Urothelium cell line (cell line): ENCODE results near the gene SEMA4A.
"Not testable (repeated sequence)": the region's sequence is repeated elsewhere in the genome, so short reads cannot be mapped to it uniquely, and the experiment has no call there.

Source experiments
- DNase-seq: peaks from one replicate; pipeline ENCODE4 v3.0.0; 2011; ENCODE audit warnings: low spot score, mixed read lengths
- FAIRE-seq: peaks from 2 replicates; lab custom pipeline; 2011; peaks lifted over from hg19 to GRCh38; lab: Jason Lieb, UNC

The SEMA4A gene

DNA sequence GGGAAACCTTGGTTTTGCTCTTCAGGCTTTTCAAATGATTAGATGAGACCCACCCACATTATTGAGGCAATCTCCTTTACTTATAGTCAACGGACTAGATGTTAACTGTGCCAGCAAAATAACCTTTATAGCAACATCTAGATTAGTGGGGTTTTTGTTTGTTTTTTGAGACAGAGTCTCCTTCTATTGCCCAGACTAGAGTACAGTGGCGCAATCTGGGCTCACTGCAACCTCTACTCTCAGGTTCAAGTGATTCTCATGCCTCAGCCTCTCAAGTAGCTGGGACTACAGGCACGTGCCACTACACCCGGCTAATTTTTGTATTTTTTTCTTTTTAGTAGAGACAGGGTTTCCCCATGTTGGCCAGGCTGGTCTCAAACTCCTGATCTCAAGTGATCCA lies 36.9 kb downstream of the SEMA4A start:
- not testable (repeated sequence) for FAIRE-seq, DNase-seq

DNA sequence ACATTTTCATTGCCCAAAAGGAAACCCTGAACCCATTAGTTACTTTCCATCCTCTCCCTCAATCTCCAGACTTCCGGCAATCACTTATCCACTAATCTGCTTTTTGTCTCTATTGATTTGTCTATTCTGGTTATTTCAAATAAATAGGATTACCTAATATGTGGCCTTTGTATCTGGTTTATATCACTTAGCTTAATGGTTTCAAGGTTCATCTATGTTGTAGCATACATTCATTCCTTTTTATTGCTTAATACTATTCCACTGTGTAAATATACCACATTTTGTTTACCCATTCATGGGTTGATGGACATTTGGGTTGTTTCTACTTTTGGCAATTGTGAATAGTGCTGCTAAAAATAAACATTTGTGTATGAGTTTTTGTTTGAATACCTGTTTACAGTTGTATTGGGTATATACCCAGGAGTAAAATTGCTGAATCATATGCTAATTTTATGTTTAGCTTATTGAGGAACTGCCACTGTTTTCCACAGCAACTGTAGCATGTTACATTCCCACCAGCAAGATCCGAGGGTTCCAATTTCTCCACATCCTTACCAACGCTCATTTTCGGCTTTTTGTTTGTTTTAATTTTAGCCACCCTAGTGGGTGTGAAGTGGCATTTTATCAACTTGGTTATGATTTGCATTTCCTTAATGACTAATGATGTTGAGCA lies 38.0 kb downstream of the SEMA4A start:
- FAIRE-seq, result no peak
- DNase-seq, result no peak

DNA sequence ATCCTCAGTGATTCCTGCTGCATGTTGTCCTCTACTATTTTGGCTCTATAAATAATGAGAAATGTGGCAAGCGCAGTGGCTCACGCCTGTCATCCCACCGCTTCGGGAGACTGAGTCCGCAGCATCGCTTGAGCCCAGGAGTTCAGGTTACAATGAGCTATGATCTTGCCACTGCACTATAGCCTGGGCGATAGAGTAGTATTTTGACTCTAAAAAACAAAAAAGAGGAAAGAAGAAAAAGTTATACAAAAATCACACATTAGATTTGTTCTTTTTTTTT lies 39.8 kb downstream of the SEMA4A start:
- FAIRE-seq (no peak), DNase-seq (no peak)

DNA sequence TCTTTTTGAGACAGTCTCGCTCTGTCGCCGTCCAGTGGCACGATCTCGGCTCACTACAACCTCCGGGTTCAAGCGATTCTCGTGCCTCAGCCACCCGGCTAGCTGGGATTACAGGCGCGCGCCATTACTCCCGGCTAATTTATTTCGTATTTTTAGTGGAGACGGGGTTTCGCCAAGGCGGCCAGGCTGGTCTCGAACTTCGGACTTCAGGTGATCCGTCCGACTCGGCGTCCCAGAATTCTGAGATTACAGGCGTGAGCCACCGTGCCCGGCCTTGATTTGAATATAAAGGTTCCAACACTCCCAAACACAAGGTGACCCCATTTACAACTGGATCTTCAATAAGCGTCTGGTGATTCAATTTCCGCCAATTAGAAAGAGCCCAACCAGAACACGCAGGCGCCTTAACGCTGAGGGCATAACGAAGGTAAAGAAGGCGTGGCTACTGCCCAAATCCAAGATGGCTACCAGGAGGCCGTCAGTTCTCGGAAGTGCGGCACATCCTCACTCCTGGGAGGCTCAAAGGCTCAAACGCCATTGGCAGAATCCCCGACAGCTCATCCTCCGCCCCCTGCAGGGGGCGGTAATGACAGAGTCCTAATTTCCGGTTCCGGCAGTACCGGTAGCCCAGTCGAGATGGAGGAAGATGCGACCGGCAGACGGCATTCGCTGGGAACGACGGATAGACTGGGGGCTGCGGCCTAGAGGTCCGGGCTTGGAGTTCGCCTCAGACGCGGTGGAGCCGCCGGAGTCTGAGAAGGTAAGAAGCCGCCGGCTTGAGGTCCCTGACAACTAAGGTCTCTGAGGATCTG lies 40.3 kb downstream of the SEMA4A start, which contains the start of gene SLC25A44:
Gene SLC25A44, plus strand, starts transcription at position 617 of the 812 bp plus-strand sequence. CDS start 5,744 bp downstream, outside the sequence.
- DNase-seq (peak; percentile 96), FAIRE-seq (no peak)

DNA sequence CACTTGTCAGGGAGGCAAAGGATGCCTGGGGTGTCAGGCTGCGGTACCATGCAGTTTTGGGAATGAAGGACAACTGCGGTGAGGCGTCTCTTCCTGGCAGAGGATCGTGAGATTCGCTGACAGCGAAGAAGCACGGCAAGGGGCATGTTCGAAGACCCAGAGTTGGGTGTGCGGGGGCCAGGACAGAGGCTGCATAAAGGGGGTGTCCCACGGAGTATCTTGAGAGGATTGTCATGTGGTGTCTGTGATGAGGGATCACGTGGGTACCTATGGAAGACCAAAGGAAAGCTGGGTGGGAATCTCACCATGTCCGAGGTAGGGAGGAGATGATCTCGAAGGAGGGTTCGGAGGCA lies 40.9 kb downstream of the SEMA4A start:
- FAIRE-seq (no peak), DNase-seq (no peak)

DNA sequence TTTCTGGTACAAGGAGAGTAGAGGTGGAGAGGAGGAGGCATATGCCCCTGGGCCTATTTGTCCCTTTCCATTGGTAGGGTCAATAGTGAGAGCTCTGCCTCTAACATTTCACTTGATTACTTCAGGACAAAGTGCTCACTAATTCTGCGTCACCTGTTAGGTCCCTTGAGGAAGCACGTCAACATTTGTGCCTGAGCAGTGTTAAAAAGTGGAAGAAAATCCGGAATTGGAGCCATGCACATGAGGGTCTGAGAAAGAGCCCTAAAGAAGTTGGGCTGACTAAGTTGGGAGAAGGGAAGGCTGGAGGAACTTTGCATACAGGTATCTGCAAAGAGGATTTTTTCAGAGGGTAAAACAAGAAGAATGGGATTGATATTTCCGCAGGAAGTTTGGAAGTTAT lies 42.5 kb downstream of the SEMA4A start:
- FAIRE-seq, result no peak
- no peak for DNase-seq

DNA sequence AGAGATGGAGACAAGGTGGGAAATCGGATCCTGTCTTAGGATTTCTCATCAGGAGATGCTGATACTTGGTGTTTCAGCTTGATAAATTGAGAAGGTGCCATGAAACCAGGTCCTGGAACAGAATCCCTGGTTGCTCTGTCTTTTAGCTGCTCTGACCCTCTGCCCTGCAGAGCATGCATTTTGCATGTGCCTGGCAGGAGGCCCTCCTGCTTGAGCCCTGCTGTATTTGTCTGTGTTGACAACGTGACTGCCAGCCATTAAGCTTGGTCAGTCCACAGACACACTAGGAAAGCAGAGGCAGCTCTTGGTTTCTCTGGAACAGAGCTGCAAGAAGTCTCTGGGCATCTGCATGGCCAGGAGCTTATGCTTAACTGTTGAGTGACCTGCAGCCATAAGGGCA lies 43.1 kb downstream of the SEMA4A start:
- DNase-seq (no peak), FAIRE-seq (no peak)

DNA sequence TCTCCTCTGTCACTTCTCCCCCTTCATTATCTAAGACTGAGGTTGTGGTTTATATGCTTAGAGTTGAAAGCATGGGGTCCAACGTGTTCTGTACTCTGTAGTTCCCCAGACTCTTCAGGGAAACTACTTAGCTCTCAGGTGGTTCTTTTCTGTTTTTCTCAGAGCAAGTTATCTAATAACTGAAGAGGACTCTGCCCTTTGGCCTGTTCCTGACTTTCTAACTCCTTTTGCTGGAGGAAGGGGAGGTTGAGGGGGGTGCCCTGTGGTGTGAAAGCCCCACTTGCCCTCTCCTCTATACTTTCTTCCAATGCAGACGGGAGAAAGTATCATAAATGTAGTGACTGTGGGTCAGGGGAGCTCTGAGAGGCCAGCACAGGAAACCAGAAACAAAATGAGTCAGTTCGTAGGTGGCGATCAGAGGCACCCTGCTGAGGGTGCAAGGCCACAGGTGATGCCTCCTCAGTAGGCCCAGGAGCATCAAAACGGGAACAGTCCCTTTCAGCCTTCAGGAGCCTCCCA lies 45.5 kb downstream of the SEMA4A start:
- DNase-seq, result no peak
- FAIRE-seq, result no peak

DNA sequence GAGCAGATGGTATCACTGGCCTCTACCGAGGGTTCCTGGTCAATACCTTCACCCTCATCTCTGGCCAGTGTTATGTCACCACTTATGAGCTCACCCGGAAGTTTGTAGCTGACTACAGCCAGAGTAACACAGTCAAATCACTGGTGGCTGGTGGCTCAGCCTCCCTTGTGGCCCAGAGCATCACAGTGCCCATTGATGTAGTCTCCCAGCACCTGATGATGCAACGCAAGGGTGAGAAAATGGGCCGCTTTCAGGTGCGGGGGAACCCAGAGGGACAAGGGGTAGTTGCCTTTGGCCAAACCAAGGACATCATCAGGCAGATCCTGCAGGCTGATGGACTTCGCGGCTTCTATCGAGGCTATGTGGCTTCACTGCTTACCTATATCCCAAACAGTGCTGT lies 46.7 kb downstream of the SEMA4A start:
- FAIRE-seq (no peak), DNase-seq (no peak)

DNA sequence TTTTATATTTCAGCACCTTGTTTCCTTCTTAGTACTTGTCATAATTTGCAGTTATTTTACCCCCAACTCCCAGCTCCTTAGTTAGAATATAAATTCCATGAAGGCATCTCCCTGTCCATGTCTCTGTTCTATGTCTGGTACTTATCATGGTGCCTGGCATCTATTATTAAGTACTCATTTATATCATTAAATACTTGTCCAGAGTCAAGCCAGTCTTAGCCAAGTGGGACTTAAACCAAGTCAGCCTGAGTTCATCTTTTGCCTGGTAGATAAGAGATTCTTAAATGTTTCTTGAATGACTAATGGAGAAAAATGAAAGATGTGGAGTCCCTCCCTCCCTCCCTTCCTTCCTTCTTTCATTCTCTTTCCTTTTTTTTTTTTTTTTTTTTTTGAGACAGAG lies 49.9 kb downstream of the SEMA4A start:
- DNase-seq (no peak), FAIRE-seq (no peak)

DNA sequence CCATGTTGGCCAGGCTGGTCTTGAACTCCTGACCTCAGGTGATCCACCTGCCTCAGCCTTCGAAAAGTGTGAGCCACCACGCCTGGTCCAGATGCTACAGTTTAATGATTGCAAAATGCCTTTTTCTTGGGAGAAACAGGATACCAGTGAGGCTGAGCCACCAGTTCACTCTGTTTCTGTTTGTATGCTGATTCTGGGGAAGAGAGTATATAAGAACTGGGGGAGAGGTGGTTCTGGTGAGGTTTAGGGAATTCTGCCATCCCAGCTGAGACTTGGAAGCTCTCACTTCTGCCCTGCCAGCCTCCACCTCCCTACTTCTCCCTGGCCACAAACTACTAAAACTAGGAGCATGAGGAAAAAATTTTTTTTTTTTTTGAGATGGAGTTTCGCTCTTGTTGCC lies 51.3 kb downstream of the SEMA4A start:
- DNase-seq (no peak), FAIRE-seq (no peak)

DNA sequence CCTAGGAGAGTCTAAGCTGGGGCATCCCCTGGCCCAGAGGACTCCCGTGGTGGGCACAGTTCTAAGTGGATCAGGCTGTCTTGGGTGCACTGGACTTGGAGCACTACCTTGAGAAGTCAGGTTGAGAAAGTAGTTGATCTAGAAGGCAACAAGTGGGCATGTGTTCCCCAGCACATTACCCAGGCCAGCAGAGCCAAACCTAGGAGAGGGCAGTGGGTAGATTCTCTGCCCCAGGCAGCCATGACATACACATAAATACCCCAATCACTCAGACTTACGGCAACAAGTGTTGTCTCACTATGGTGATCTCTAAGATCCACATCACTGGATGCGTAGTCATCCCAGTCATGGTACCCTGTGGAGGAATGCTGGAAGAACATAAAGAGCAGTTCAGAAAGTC lies 57.9 kb downstream of the SEMA4A start:
- DNase-seq, result no peak
- FAIRE-seq, result no peak

DNA sequence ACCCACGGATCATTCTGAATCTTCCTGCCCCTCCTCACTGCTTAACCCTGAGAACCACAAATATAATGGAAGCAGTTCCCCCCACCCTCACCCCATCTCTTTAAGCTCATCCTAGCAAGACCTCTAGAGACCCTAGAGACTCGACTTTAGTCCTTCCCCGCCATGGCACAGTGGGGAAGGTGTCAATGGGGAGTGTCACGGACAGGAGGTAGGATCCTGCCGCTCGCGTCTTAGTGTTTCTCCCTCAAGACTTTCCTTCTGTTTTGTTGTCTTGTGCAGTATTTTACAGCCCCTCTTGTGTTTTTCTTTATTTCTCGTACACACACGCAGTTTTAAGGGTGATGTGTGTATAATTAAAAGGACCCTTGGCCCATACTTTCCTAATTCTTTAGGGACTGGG lies 58.7 kb downstream of the SEMA4A start:
- no peak for DNase-seq
- FAIRE-seq, result no peak

DNA sequence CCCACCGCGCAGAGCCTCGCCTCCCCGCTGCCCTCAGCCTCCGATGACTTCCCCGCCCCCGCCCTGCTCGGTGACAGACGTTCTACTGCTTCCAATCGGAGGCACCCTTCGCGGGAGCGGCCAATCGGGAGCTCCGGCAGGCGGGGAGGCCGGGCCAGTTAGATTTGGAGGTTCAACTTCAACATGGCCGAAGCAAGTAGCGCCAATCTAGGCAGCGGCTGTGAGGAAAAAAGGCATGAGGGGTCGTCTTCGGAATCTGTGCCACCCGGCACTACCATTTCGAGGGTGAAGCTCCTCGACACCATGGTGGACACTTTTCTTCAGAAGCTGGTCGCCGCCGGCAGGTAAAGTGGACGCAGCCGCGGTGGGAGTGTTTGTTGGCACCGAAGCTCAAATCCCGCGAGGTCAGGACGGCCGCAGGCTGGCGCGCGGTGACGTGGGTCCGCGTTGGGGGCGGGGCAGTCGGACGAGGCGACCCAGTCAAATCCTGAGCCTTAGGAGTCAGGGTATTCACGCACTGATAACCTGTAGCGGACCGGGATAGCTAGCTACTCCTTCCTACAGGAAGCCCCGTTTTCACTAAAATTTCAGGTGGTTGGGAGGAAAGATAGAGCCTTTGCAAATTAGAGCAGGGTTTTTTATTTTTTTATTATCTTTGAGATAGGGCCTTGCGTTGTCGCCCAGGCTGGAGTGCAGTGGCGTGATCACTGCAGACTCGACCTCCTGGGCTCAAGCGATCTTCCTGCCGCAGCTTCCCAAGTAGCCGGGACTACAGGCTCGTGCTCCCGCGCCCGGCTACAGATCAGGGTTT lies 59.7 kb downstream of the SEMA4A start, which contains the start of gene PMF1:
Gene PMF1, plus strand, starts transcription at position 175 of the 811 bp plus-strand sequence. Its CDS starts 9 bp downstream, at position 184.
- no peak for FAIRE-seq
- peak; percentile 99 for DNase-seq

DNA sequence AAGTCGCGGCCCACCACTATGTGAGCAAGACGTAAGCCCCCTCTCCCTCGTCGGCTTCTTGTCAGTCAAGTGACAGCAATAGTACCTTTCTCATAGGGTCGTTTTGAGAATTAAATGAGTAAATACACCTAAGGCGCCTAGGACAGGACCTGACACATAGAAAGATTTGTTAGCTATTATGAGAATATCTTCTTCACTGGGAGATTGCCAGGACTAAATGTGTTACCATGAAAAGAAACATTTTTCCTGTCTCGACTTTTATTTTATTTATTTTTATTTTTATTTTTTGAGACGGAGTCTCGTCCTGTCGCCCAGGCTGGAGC lies 60.2 kb downstream of the SEMA4A start:
- no peak for FAIRE-seq

DNA sequence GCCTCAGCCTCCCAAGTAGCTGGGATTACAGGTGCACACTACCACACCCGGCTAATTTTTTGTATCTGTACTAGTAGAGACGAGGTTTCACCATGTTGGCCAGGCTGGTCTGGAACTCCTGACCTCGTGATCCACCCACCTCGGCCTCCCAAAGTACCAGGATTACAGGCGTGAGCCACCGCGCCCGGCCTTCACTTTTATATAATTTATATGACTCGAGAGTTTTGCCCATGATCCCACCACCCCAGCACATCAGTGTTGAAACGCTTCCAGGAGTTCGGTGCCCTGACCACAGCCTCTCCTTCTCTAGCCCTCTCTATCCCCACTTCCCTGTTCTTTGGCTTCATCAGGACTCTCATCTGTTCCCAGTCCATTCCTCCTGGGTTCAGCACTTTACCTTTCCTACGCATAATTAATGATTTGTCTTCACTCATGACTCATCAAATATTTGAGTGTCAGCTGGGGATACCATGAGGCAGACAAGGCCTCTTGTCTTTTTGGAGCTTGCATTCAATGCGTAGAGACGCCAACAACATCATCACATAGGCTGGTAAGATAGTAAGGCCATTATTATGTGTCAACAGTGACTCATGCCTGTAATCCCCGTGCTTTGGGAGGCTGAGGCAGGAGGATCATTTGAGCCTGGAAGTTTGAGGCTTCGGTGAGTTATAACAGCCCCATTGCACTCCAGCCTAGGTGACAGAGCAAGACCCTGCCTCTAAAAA lies 60.8 kb downstream of the SEMA4A start:
- DNase-seq, result peak; percentile 65

More for the DNA sequence above, 60.2 kb downstream of the SEMA4A start:
- no peak for DNase-seq

DNA sequence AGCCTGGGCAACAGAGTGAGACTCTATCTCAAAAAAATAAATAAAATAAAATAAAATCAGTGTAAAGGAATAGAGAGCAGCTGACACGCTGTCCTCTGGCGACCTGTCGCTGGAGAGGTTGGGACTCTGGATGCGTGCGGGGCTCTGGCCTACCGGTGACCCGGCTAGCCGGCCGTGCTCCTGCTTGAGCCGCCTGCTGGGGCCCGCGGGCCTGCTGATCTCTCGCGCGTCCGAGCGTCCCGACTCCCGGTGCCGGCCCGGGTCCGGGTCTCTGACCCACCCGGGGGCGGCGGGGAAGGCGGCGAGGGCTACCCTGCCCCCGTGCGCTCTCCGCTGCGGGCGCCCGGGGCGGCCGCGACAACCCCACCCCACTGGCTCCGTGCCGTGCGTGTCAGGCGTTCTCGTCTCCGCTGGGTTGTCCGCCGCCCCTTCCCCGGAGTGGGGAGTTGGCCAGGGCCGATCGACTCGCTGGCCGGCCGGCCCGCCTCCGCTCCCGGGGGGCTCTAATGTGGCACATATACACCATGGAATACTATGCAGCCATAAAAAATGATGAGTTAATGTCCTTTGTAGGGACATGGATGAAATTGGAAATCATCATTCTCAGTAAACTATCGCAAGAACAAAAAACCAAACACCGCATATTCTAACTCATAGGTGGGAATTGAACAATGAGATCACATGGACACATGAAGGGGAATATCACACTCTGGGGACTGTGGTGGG lies 63.1 kb downstream of the SEMA4A start:
- DNase-seq, result not testable (repeated sequence)
- FAIRE-seq, result peak; percentile 100

More for the DNA sequence above, 60.8 kb downstream of the SEMA4A start:
- no peak for FAIRE-seq

DNA sequence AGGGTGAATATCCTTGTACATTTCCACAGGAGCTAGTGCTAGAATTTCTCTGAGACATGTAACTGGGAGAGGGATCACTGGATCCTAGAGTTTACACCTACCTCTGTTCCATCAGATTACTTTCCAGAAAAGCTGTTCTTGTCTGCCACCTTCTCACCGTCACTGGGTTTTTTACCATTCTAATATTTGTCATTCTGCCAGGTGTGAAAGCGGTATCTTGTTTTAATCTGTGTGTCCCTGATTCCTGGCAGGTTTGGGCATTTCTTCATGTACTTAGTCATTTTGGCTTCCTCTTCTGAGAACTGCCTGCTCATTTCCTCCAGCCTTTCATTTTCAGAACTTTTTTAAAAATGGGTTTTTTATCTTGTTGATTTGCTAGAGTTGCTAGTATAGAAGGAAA lies 64.5 kb downstream of the SEMA4A start:
- DNase-seq (no peak), FAIRE-seq (no peak)

DNA sequence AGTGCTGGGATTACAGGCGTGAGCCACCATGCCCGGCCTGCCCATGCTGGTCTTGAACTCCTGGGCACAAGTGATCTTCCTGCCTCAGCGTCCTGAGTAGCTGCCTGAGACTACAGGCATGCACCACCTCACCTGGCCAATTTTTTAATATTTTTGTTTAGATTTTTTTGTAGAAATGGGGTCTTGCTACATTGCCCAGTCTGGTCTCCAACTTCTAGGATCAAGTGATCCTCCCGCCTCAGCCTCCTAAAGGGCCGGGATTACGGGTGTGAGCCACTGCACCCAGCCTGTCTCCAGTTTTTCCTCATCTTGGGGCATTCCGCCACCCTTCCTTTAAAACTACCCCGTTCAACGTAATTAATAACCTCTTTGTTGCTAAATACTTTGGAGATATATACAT lies 66.8 kb downstream of the SEMA4A start:
- FAIRE-seq, result no peak
- no peak for DNase-seq

DNA sequence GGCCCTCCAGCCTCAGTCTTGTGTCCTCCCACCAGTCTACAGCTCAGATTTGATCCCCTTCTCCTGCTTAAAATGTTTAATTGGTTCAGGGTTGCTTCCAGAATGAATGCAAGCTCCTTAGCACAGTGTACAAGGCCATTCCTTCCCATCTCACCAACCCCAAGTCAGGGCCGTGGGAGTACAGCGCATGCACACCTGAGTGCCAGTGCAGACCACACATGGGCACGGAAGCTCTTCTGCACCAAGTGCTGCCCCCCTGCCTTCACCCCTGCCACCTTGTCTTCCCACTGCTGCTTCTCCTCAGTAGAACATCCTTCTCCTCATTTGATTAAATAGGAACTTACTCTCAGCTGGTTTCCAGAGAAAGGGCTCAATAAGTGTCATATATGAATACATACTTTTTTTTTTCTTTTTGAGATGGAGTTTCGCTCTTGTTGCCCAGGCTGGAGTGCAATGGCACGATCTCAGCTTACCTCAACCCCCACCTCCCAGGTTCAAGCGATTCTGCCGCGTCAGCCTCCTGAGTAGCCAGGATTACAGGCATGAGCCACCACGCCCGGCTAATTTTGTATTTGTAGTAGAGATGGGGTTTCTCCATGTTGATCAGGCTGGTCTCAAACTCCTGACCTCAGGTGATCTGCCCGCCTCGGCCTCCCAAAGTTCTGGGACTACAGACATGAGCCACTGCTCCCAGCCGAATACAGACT lies 68.8 kb downstream of the SEMA4A start:
- FAIRE-seq (no peak), DNase-seq (no peak)
